GM19025 (cell line): ENCODE measurements around the gene FTH1.
"Not testable (repeated sequence)": the region's sequence is repeated elsewhere in the genome, so short reads cannot be mapped to it uniquely, and the experiment has no call there.

Source experiments
- ATAC-seq: cut with Tn5 transposase; IDR thresholded peaks from one replicate; pipeline ENCODE4 v1.9.1; 2021; ENCODE audit warnings: mild to moderate bottlenecking, low read depth, moderate library complexity; ENCODE audit not compliant: unreplicated experiment

Gene FTH1

GRCh38 chr11:61967116-61967923 lies at the start of gene FTH1:
Gene FTH1, minus strand, starts transcription at chr11:61967634. Its CDS starts 209 bp downstream, at chr11:61967425.
- peak; percentile 46 for ATAC-seq

GRCh38 chr11:62015615-62016014 lies 48.2 kb upstream of the FTH1 start:
- no peak for ATAC-seq

- ATAC-seq = no peak
Measured at GRCh38 chr11:62013537-62014476, 46.4 kb upstream of the FTH1 start.

GRCh38 chr11:62012832-62013461 lies 45.5 kb upstream of the FTH1 start:
- ATAC-seq = no peak

GRCh38 chr11:62012451-62012831 lies 45.0 kb upstream of the FTH1 start:
- ATAC-seq = no peak

GRCh38 chr11:62011881-62012280 lies 44.4 kb upstream of the FTH1 start:
- no peak for ATAC-seq

- no peak for ATAC-seq
Measured at GRCh38 chr11:62010935-62011528, 43.6 kb upstream of the FTH1 start.

- ATAC-seq = no peak
Measured at GRCh38 chr11:62008193-62008592, 40.8 kb upstream of the FTH1 start.

- ATAC-seq = peak; percentile 64
Measured at GRCh38 chr11:62004473-62004872, 37.0 kb upstream of the FTH1 start.

GRCh38 chr11:62002283-62002682 lies 34.8 kb upstream of the FTH1 start:
- not testable (repeated sequence) for ATAC-seq

GRCh38 chr11:62001450-62002191 lies 34.2 kb upstream of the FTH1 start:
- ATAC-seq = no peak

GRCh38 chr11:62000539-62001446 lies 33.4 kb upstream of the FTH1 start:
- ATAC-seq = no peak

GRCh38 chr11:61999141-61999975 lies 31.9 kb upstream of the FTH1 start:
- no peak for ATAC-seq

GRCh38 chr11:61996933-61997332 lies 29.5 kb upstream of the FTH1 start:
- no peak for ATAC-seq

GRCh38 chr11:61994981-61995380 lies 27.5 kb upstream of the FTH1 start:
- ATAC-seq = no peak

GRCh38 chr11:61985869-61986268 lies 18.4 kb upstream of the FTH1 start:
- no peak for ATAC-seq

- ATAC-seq = no peak
Measured at GRCh38 chr11:61983419-61983818, 16.0 kb upstream of the FTH1 start.
